ENCODE measurements around the gene FECH.

FECH gene

DNA sequence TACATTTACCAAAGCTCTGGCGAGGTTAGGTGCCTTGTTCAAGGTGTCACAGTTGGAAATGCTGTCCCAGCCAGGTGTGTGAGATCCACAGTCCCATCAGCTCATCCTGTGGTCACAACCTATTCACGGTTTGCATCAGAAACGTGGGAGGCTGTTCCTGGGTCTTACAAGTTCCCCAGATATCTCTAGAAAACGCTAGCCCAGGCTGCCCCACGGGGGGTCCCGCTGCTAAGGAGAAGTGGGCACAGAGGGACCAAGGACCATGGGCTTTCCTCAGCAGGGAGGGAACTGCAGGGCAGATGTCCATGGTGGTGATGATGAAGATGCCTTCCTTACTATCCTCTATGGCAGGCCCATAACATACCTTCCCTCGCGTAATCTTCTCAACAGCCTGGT, 649 bp downstream of the FECH start:
- H3K27ac ChIP-seq: no peak overlapping the region
- no peak for DNase-seq (ENCODE audit: low read depth, low spot score)
- no peaks in the 10 kb centered on the region for H3K9me3 ChIP-seq (ENCODE audit: low read depth, low read length)
- peak overlapping the region; percentile 80 for H3K9ac ChIP-seq (ENCODE audit: insufficient read length)
- TF ChIP-seq FOXP2 (optimal IDR thresholded peaks at IDR 0.05; ENCODE audit: control extremely low read depth, extremely low read length, insufficient read depth) (no peak), EZH2 (IDR thresholded peaks at IDR 0.05) (no peak), POLR2AphosphoS5 (IDR thresholded peaks at IDR 0.05; ENCODE audit: borderline replicate concordance, low read depth, low read length) (no peak)
- H3K4me3 ChIP-seq: peak overlapping the region; percentile 84
- H3K36me3 ChIP-seq (ENCODE audit: insufficient read depth, low read length): no peaks in the 10 kb centered on the region

DNA sequence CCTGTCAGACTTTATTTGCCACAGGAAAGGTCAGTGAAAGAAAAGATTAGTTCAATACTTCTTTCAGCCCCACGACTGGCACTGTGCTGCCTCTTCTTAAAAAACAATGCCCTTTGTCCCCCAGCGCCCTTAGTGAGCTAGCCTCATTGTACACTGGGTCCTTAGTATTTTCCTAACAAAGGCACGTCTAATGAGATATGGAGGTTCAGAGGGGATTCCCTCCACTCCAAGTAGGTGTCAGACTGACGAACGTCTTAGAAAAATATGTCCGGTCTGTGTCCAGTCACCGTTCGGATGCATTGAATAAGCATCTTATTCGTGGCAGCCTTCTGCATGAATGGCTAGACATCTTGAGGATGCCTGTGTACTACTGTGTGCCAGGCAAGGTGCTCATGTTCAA, 1.1 kb downstream of the FECH start:
- Histone ChIP-seq H3K9me3 (ENCODE audit: low read depth, low read length) (no peaks in the 10 kb centered on the region), H3K9ac (ENCODE audit: insufficient read length) (peak overlapping the region; percentile 80), H3K4me3 (peak overlapping the region; percentile 84), H3K36me3 (ENCODE audit: insufficient read depth, low read length) (no peaks in the 10 kb centered on the region), H3K27ac (no peak overlapping the region)
- no peak for DNase-seq (ENCODE audit: low read depth, low spot score)
- TF ChIP-seq FOXP2 (optimal IDR thresholded peaks at IDR 0.05; ENCODE audit: control extremely low read depth, extremely low read length, insufficient read depth) (no peak), POLR2AphosphoS5 (IDR thresholded peaks at IDR 0.05; ENCODE audit: borderline replicate concordance, low read depth, low read length) (no peak), EZH2 (IDR thresholded peaks at IDR 0.05) (no peak)

DNA sequence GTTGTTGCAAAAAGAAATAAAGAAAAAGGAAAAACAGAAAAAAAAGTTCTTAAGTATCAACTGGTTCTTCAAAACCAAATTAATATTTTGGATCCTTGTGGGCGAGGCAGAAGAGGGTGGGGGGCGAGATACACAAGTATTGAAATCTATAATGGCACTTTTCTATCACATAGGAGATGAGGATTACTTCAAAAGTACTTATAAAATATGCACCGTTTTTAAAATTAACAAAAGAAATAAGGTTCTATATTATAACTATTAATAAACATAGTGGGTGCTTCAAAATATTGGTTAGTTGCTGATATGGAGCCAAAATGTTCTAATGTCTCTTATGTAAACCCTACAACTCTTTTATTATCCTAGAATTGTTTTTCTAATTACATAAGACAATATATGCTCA, 2.1 kb downstream of the FECH start:
- Histone ChIP-seq H3K4me3 (no peak overlapping the region), H3K36me3 (ENCODE audit: insufficient read depth, low read length) (no peaks in the 10 kb centered on the region), H3K9ac (ENCODE audit: insufficient read length) (no peak overlapping the region), H3K9me3 (ENCODE audit: low read depth, low read length) (no peaks in the 10 kb centered on the region), H3K27ac (no peak overlapping the region)
- no peak for TF ChIP-seq EZH2 (IDR thresholded peaks at IDR 0.05)
- DNase-seq (ENCODE audit: low read depth, low spot score): no peak

DNA sequence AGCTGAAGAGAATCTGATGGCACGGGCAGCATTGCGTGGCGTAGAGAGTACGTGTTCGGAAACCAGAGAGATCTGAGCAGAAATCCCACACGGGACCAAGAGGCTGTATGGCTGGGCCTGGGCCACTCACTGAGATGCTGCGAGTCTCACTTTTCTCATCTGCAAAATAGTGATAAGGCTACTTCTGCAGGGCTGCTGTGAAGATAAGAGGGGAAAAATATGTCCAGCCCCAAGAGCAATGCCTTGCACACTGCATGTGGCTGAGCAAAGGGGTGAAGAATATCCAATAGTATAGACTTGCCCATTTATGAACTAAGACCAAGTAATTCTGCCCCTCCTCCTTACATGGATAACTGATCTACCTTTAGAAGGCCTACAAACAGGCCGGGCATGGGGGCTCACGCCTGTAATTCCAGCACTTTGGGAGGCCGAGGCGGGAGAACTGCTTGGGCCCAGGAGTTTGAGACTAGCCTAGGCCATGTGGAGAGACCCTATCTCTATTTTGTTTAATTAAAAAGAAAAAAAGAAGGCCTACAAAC, 3.1 kb downstream of the FECH start:
- DNase-seq (ENCODE audit: low read depth, low spot score): no peak
- Histone ChIP-seq H3K27ac (no peak overlapping the region), H3K36me3 (ENCODE audit: insufficient read depth, low read length) (no peaks in the 10 kb centered on the region), H3K9ac (ENCODE audit: insufficient read length) (no peak overlapping the region), H3K9me3 (ENCODE audit: low read depth, low read length) (no peaks in the 10 kb centered on the region), H3K4me3 (no peak overlapping the region)
- TF ChIP-seq FOXP2 (optimal IDR thresholded peaks at IDR 0.05; ENCODE audit: control extremely low read depth, extremely low read length, insufficient read depth): no peak
- no peak for TF ChIP-seq EZH2 (IDR thresholded peaks at IDR 0.05)
- TF ChIP-seq POLR2AphosphoS5 (IDR thresholded peaks at IDR 0.05; ENCODE audit: borderline replicate concordance, low read depth, low read length): no peak

DNA sequence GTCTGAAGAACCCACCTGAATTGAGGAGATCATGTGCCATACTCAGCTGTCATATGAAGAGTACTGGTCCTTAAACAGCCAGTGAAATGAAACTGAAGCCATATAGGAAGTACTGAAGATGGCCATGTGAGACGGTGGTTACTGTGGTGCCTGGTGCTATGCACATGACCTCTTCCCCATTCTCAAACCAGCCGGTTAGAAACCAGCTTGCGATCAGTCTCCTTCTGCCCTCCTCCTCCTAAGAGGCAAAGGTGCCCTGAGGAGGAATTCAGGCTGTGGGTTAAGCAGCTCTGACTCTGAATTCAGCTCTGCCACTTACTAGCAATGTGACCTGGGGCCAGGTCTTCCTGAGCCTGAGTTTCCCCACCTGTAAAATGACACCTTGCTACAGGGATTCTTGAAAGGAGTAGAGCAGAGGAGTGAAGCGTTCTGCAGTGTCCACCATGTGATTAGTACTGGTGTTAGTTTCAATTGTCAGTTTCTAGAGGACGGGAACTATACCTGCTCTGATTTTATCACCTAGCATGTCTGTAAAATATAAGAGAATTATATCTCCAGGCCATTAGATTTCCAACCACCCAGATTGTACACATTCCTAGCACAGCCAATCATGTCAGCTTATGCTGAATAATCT, 5.1 kb downstream of the FECH start:
- H3K27ac ChIP-seq: no peak overlapping the region
- H3K4me3 ChIP-seq: no peak overlapping the region
- no peak overlapping the region for H3K9ac ChIP-seq (ENCODE audit: insufficient read length)
- TF ChIP-seq EZH2 (IDR thresholded peaks at IDR 0.05) (no peak), FOXP2 (optimal IDR thresholded peaks at IDR 0.05; ENCODE audit: control extremely low read depth, extremely low read length, insufficient read depth) (no peak), POLR2AphosphoS5 (IDR thresholded peaks at IDR 0.05; ENCODE audit: borderline replicate concordance, low read depth, low read length) (no peak)
- H3K36me3 ChIP-seq (ENCODE audit: insufficient read depth, low read length): no peaks in the 10 kb centered on the region; the same call in 1 of the 2 replicates
- H3K9me3 ChIP-seq (ENCODE audit: low read depth, low read length): no peaks in the 10 kb centered on the region
- no peak for DNase-seq (ENCODE audit: low read depth, low spot score)

DNA sequence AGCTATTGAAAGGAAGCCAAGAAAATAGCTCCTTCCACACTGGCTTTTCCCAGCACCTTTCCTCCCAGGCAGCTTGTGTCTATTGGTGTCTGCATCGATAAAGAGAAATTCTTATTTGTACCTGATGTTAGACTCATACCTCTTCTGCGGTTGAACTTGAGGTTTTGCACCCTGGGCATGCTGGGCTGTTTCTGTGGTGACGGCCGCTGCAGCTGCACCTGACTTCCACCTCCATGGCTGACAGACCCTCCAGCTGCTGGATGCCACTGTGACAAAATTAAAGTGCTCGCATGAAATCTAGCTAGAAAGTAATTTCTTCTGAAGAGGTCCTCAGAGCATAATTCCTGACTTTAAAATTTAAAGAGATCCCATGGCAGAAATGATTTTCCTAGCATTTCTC, 6.6 kb downstream of the FECH start:
- Histone ChIP-seq H3K9me3 (ENCODE audit: low read depth, low read length) (no peaks in the 10 kb centered on the region), H3K9ac (ENCODE audit: insufficient read length) (no peak overlapping the region), H3K27ac (no peak overlapping the region), H3K4me3 (no peak overlapping the region), H3K36me3 (ENCODE audit: insufficient read depth, low read length) (no peaks in the 10 kb centered on the region; the same call in 1 of the 2 replicates)
- DNase-seq (ENCODE audit: low read depth, low spot score): no peak
- no peak for TF ChIP-seq FOXP2 (optimal IDR thresholded peaks at IDR 0.05; ENCODE audit: control extremely low read depth, extremely low read length, insufficient read depth)
- TF ChIP-seq POLR2AphosphoS5 (IDR thresholded peaks at IDR 0.05; ENCODE audit: borderline replicate concordance, low read depth, low read length): no peak
- TF ChIP-seq EZH2 (IDR thresholded peaks at IDR 0.05): no peak

DNA sequence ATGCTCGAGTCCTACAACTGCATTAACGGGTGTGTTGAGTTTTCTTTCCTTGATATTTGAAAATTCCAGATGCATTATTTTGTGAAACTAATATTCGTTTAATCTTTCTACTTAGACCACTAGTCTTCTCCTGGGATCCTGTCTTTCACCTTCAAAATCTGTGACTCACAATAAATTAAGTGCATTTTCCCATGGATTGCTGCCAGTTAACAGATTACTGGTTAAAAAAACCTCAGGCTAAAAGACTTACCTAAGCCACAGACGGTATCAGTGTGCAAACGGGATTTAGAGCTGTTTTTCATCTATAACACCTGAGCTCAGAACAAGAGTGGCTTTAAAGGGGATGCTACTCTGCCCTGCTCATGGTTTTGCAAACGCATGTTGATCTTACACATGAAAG, 10.2 kb downstream of the FECH start:
- no peak for DNase-seq (ENCODE audit: low read depth, low spot score)
- TF ChIP-seq FOXP2 (optimal IDR thresholded peaks at IDR 0.05; ENCODE audit: control extremely low read depth, extremely low read length, insufficient read depth) (no peak), POLR2AphosphoS5 (IDR thresholded peaks at IDR 0.05; ENCODE audit: borderline replicate concordance, low read depth, low read length) (no peak), EZH2 (IDR thresholded peaks at IDR 0.05) (no peak)
- Histone ChIP-seq H3K9ac (ENCODE audit: insufficient read length) (no peak overlapping the region), H3K27ac (no peak overlapping the region), H3K4me3 (no peak overlapping the region), H3K36me3 (ENCODE audit: insufficient read depth, low read length) (no peaks in the 10 kb centered on the region; the same call in 1 of the 2 replicates), H3K9me3 (ENCODE audit: low read depth, low read length) (no peaks in the 10 kb centered on the region)

DNA sequence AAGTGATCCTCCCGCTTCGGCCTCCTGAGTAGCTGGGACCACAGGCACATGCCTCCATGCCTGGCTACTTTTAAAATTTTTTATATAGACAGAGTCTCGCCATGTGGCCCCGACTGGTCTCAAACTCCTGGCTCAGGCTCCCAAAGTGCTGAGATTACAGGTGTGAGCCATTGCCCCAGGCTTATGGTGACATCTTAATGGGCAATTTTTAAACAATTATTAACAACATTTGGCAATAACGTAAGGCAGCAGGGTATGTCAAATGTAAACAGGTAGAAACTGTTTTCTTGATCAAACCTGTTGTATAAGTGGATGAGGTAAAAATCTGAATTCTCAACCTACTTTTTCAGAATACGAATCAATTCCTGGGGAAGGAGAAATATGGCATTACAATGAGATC, 11.0 kb downstream of the FECH start:
- no peak overlapping the region for H3K27ac ChIP-seq
- H3K9ac ChIP-seq (ENCODE audit: insufficient read length): no peak overlapping the region
- no peak overlapping the region for H3K4me3 ChIP-seq
- TF ChIP-seq FOXP2 (optimal IDR thresholded peaks at IDR 0.05; ENCODE audit: control extremely low read depth, extremely low read length, insufficient read depth): no peak
- TF ChIP-seq POLR2AphosphoS5 (IDR thresholded peaks at IDR 0.05; ENCODE audit: borderline replicate concordance, low read depth, low read length): no peak
- TF ChIP-seq EZH2 (IDR thresholded peaks at IDR 0.05): no peak
- no peak for DNase-seq (ENCODE audit: low read depth, low spot score)
- H3K36me3 ChIP-seq (ENCODE audit: insufficient read depth, low read length): peaks cover 5% of the 10 kb centered on the region; the same call in 1 of the 2 replicates
- no peaks in the 10 kb centered on the region for H3K9me3 ChIP-seq (ENCODE audit: low read depth, low read length)

DNA sequence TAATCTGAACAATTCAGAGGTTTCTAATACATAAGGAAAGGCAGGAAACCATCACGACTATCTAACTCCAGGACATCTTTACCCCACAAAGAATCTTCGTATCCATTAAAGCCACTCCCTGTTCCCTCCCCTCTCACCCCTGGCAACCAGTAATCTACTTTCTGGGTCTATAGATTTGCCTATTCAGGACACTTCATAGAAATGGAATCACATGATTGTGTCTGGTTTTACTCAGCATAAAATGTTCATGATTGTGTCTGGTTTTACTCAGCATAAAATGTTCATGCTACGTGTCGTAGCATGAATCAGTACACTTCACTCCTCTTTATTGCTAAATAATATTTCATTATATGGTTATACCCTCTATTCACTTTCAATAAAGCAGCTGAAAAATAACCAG, 11.6 kb downstream of the FECH start:
- no peak for TF ChIP-seq FOXP2 (optimal IDR thresholded peaks at IDR 0.05; ENCODE audit: control extremely low read depth, extremely low read length, insufficient read depth)
- TF ChIP-seq EZH2 (IDR thresholded peaks at IDR 0.05): no peak
- TF ChIP-seq POLR2AphosphoS5 (IDR thresholded peaks at IDR 0.05; ENCODE audit: borderline replicate concordance, low read depth, low read length): no peak
- Histone ChIP-seq H3K9ac (ENCODE audit: insufficient read length) (no peak overlapping the region), H3K36me3 (ENCODE audit: insufficient read depth, low read length) (peaks cover 10% of the 10 kb centered on the region; the same call in 1 of the 2 replicates)

More for the DNA sequence above, 11.6 kb downstream of the FECH start:
- Histone ChIP-seq H3K4me3 (no peak overlapping the region), H3K27ac (no peak overlapping the region), H3K9me3 (ENCODE audit: low read depth, low read length) (no peaks in the 10 kb centered on the region)
- DNase-seq (ENCODE audit: low read depth, low spot score): no peak
